ENCODE results near the gene TULP4. TPM values are rescaled to one million over a fixed set of nuclear protein-coding genes. Genes with fewer than 3 reads are reported as not detected.

Gene TULP4
- total RNA-seq, 1 donor from 2014 or later: 117 TPM

DNA sequence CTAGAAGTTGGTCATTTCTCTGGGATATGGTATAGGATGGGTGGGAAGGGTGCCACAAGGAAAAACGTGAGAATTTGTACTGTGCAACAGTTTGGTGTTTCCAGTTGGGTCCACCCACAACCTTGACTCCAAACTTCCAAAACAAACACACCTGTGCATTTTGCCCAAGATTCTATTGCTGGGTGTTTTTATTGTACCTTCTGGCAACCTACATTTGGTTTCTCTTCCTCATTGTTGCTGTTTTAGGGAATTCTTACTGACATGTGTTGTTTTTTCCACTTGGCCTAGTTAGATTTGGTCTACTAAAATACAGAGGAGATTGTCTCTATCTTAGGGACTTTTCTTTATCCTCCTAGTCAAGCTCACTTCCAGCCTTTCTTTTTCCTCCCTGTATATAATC is 16.7 kb downstream of the TULP4 start:
- TF ChIP-seq, protein P1, sequence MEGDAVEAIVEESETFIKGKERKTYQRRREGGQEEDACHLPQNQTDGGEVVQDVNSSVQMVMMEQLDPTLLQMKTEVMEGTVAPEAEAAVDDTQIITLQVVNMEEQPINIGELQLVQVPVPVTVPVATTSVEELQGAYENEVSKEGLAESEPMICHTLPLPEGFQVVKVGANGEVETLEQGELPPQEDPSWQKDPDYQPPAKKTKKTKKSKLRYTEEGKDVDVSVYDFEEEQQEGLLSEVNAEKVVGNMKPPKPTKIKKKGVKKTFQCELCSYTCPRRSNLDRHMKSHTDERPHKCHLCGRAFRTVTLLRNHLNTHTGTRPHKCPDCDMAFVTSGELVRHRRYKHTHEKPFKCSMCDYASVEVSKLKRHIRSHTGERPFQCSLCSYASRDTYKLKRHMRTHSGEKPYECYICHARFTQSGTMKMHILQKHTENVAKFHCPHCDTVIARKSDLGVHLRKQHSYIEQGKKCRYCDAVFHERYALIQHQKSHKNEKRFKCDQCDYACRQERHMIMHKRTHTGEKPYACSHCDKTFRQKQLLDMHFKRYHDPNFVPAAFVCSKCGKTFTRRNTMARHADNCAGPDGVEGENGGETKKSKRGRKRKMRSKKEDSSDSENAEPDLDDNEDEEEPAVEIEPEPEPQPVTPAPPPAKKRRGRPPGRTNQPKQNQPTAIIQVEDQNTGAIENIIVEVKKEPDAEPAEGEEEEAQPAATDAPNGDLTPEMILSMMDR (IDR thresholded peaks at IDR 0.05; ENCODE audit: unreplicated experiment): no peak
- H3K4me1 Mint-ChIP-seq (ENCODE audit: unreplicated experiment): peaks cover 6% of the 10 kb centered on the region
- no peaks in the 10 kb centered on the region for H3K9me3 Mint-ChIP-seq (ENCODE audit: unreplicated experiment)
- no peaks in the 10 kb centered on the region for H3K27me3 Mint-ChIP-seq (ENCODE audit: unreplicated experiment)
- no peak overlapping the region for H3K4me3 Mint-ChIP-seq (ENCODE audit: unreplicated experiment)
- peaks cover 7% of the 10 kb centered on the region for H3K36me3 Mint-ChIP-seq (ENCODE audit: low read depth, unreplicated experiment)
- no peak for DNase-seq (ENCODE audit: low spot score)
- H3K27ac Mint-ChIP-seq (ENCODE audit: unreplicated experiment): no peak overlapping the region

DNA sequence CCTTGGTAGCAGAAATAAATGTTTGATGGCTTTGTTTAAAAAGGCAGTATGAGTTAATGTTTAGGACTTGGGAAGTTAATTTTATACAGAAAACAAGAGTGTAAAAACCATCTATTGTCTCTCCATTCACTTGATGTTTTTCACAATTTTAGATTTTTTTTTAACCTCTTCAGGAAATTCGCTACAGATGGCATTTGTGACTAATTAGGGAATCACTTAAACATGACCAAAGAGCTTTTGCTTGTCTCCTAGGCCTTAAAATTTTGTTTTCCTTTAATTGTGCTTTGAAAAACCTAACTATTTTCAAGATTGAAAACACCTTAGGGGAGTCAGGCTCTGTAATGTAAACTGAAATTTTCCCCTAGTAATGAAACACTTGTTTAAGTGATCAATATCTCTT is 17.3 kb downstream of the TULP4 start:
- H3K4me3 Mint-ChIP-seq (ENCODE audit: unreplicated experiment): no peak overlapping the region
- no peak for DNase-seq (ENCODE audit: low spot score)
- TF ChIP-seq, protein P1 (IDR thresholded peaks at IDR 0.05; ENCODE audit: unreplicated experiment): no peak
- H3K9me3 Mint-ChIP-seq (ENCODE audit: unreplicated experiment): no peaks in the 10 kb centered on the region
- H3K27ac Mint-ChIP-seq (ENCODE audit: unreplicated experiment): no peak overlapping the region
- no peaks in the 10 kb centered on the region for H3K27me3 Mint-ChIP-seq (ENCODE audit: unreplicated experiment)
- peaks cover 7% of the 10 kb centered on the region for H3K36me3 Mint-ChIP-seq (ENCODE audit: low read depth, unreplicated experiment)
- H3K4me1 Mint-ChIP-seq (ENCODE audit: unreplicated experiment): peaks cover 6% of the 10 kb centered on the region

DNA sequence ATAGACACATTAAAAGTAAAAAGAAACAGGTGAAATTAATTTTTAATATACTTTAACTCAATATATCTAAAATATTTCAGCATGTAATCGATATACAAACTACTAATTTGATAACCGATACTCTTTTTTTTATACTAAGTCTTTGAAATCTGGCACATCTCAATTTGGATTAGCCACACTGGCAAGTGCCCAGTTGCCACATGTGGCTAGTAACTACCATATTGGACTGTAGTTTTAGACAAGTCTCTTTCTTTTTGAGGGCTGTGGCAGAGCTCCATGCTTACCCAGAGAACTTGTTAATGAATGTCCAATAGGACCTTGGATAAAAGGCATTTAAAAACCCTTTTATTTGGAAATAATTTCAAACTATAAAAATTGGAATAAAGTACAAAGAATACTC is 17.8 kb downstream of the TULP4 start:
- no peak overlapping the region for H3K27ac Mint-ChIP-seq (ENCODE audit: unreplicated experiment)

DNA sequence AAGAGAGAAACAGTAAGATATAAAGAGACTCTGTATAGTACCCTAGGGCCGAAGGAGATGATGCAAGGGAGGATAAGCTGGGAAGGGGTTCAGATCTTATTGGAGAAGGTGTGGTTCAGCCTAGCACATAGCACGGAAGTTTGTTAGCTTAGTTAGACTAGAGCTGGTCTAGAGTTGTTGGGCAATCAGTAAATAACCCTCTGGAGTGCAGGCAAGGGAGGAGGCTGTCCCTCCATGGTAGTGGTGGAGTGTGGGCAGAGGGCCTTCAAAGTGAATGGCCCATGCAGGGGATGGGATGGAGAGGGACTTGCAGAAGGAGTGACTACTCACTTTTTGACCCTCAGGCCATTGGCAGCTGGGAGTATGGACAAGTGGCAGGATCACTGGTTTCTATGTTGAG is 20.0 kb downstream of the TULP4 start:
- H3K27ac Mint-ChIP-seq (ENCODE audit: unreplicated experiment): no peak overlapping the region
- no peaks in the 10 kb centered on the region for H3K27me3 Mint-ChIP-seq (ENCODE audit: unreplicated experiment)
- TF ChIP-seq, protein P1 (IDR thresholded peaks at IDR 0.05; ENCODE audit: unreplicated experiment): no peak
- H3K9me3 Mint-ChIP-seq (ENCODE audit: unreplicated experiment): no peaks in the 10 kb centered on the region
- peaks cover 6% of the 10 kb centered on the region for H3K4me1 Mint-ChIP-seq (ENCODE audit: unreplicated experiment)
- H3K4me3 Mint-ChIP-seq (ENCODE audit: unreplicated experiment): no peak overlapping the region
- peaks cover 7% of the 10 kb centered on the region for H3K36me3 Mint-ChIP-seq (ENCODE audit: low read depth, unreplicated experiment)
- no peak for DNase-seq (ENCODE audit: low spot score)

More for the DNA sequence above, 17.8 kb downstream of the TULP4 start:
- Mint-ChIP-seq H3K36me3 (ENCODE audit: low read depth, unreplicated experiment) (peaks cover 7% of the 10 kb centered on the region), H3K4me1 (ENCODE audit: unreplicated experiment) (peaks cover 6% of the 10 kb centered on the region), H3K27me3 (ENCODE audit: unreplicated experiment) (no peaks in the 10 kb centered on the region), H3K4me3 (ENCODE audit: unreplicated experiment) (no peak overlapping the region), H3K9me3 (ENCODE audit: unreplicated experiment) (no peaks in the 10 kb centered on the region)
- TF ChIP-seq, protein P1 (IDR thresholded peaks at IDR 0.05; ENCODE audit: unreplicated experiment): no peak
- no peak for DNase-seq (ENCODE audit: low spot score)

DNA sequence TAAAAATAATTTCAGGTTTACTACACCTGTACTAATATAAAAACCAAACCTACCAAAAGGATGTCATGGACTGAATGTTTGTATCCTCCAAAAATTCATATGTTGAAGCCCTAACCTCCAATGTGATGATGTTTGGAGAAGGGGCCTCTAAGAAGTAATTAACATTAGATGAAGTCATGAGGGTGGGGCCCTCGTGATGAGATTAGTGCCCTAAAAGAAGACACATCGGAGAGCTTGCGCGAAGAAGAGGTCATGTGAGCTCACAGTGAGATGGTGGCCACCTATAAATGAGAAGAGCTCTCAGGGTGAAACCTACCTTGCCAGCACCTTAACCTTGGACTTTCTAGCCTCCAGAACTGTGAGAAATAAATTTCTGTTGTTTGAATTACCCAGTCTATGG is 20.8 kb downstream of the TULP4 start:
- no peak overlapping the region for H3K27ac Mint-ChIP-seq (ENCODE audit: unreplicated experiment)
- DNase-seq (ENCODE audit: low spot score): no peak
- no peaks in the 10 kb centered on the region for H3K9me3 Mint-ChIP-seq (ENCODE audit: unreplicated experiment)
- TF ChIP-seq, protein P1 (IDR thresholded peaks at IDR 0.05; ENCODE audit: unreplicated experiment): no peak
- H3K4me1 Mint-ChIP-seq (ENCODE audit: unreplicated experiment): peaks cover 6% of the 10 kb centered on the region
- H3K36me3 Mint-ChIP-seq (ENCODE audit: low read depth, unreplicated experiment): peaks cover 10% of the 10 kb centered on the region
- no peaks in the 10 kb centered on the region for H3K27me3 Mint-ChIP-seq (ENCODE audit: unreplicated experiment)
- H3K4me3 Mint-ChIP-seq (ENCODE audit: unreplicated experiment): no peak overlapping the region
